GM08714 (cell line): Measurements from ENCODE around the gene ZNF280A.
"Not testable (repeated sequence)": the region's sequence is repeated elsewhere in the genome, so short reads cannot be mapped to it uniquely, and the experiment has no call there.

Experiments used
- H3K4me3 ChIP-seq: fragments of 200-500 bp; sonication (Bioruptor generic); 2 replicates; pipeline ENCODE4 v1.5.1; 2014; ENCODE audit warnings: mild to moderate bottlenecking, low read length, inconsistent platforms
- ZNF274 ChIP-seq: IDR thresholded peaks from 2 replicates; pipeline ENCODE4 v1.6.1; 2012; ENCODE audit warnings: mild to moderate bottlenecking, low read depth, low read length

The ZNF280A gene

GRCh38 chr22:22531770-22532546, 11.9 kb upstream of the ZNF280A start:
- H3K4me3 ChIP-seq, result no peak overlapping the region
- TF ChIP-seq ZNF274, result no peak

- H3K4me3 ChIP-seq, result no peak overlapping the region
- no peak for TF ChIP-seq ZNF274
Observed at GRCh38 chr22:22528780-22529179, 8.7 kb upstream of the ZNF280A start.

GRCh38 chr22:22527312-22527711, 7.2 kb upstream of the ZNF280A start:
- H3K4me3 ChIP-seq, result no peak overlapping the region
- TF ChIP-seq ZNF274, result no peak

DNA sequence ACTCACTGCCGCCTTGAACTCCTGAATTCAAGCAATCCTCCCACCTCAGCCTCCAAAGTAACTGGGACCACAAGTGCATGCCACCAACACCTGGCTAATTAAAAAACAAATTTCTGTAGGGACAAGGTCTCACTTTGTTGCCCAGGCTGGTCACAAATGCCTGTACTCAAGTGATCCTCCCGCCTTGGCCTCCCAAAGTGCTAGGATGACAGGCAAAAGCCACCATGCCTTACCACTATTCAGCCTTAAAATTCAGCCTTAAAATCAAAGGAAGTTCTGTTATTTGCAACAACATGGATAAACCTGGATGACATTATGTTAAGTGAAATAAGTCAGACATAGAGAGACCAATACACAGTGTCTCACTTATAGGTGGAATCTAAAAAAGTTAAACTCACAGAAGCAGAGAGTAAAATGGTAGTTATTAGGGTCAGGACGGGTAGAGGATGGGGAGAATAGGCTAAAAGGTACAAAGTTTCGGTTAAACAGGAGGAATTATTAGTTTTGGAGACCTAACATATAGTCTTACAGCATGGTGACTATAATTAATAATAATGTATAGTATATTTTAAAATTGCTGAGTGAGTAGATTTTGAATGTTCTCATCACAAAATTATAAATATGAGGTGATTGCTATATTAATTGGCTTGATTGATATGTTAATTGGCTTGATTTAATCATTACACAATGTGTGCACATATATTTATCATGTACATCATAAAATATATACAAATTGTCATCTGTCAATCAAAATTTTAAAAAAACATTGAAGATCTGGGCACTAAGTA, 6.2 kb upstream of the ZNF280A start:
- no peak overlapping the region for H3K4me3 ChIP-seq
- TF ChIP-seq ZNF274, result no peak

- TF ChIP-seq ZNF274, result no peak
Observed at GRCh38 chr22:22523494-22523893, 3.4 kb upstream of the ZNF280A start.

DNA sequence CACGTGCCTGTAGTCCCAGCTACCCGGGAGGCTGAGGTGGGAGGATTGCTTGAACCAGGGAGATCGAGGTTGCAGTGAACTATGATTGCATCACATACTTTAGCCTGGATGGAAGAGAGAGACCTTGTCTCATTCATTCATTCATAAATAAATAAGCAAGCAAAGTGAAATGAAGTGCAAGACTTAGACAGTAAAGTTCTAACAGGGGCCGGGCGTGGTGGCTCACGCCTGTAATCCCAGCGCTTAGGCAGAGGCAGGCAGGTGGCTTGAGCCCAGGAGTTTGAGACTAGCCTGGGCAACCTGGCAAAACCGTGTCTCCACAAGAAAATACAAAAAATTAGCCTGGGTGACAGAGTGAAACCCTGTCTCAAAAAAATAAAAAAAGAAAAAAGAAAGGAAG, 1.6 kb upstream of the ZNF280A start:
- H3K4me3 ChIP-seq, result no peak overlapping the region
- no peak for TF ChIP-seq ZNF274

More at GRCh38 chr22:22523494-22523893, 3.4 kb upstream of the ZNF280A start:
- H3K4me3 ChIP-seq, result no peak overlapping the region

DNA sequence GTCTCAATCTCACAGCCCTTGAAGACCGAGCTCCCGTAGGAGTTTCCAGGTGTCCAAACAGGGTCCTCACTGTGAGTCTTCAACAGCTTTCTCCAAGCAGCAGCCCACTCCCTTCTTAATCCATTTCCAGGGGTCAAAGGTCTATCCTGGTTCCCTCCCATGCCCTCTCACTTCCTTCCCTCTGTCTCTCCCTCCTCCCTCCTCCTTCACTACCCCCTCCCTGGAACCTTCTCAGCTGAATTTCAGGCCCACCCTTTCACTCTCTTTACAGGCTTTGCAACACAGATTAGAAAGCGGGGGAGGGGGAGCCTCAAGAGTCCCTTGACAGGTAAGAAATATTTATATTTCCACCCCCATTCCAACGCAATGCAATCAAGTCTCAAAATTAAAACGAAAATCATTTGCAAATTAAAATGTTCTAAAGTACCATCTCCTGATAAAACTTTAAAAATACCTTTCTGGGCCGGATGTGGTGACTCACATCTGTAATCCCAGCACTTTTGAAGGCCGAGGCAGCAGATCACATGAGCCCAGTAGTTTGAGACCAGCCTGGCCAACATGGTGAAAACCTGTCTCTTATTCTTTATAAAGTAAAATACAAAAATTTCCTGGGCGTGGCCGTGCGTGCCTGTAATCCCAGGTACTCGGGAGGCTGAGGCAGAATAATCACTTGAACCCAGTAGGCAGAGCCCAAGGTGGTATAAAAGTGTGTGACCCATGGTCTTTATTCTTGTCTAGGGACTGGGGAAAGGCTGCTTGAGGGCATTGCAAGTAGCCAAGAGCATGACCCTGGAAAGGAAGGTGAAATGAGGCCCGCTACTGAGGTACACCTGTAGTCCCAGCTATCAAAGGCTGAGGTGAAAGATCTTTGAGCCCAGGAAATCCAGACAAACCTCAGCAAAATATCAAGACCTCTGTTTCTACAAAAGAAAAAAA, 865 bp upstream of the ZNF280A start:
- H3K4me3 ChIP-seq, result no peak overlapping the region
- no peak for TF ChIP-seq ZNF274

GRCh38 chr22:22519591-22519990, 479 bp downstream of the ZNF280A start:
- H3K4me3 ChIP-seq, result no peak overlapping the region
- no peak for TF ChIP-seq ZNF274

DNA sequence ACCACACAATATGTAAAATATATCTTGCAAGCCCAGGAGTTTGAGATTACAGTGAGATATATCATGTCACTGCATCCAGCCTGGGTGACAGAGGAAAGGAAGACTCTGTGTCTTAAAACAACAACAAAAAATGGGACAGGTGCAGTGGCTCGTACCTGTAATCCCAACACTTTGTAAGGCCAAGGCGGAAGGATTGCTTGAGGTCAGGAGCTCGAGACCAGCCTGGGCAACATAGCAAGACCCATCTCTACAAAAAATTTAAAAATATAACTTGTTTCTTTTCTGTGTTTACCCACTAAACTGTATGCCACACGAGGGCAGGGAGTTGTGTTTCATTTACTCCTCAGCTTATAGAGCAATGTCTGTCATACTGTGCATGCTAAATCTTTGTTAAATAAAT, 3.1 kb downstream of the ZNF280A start:
- no peak for TF ChIP-seq ZNF274

DNA sequence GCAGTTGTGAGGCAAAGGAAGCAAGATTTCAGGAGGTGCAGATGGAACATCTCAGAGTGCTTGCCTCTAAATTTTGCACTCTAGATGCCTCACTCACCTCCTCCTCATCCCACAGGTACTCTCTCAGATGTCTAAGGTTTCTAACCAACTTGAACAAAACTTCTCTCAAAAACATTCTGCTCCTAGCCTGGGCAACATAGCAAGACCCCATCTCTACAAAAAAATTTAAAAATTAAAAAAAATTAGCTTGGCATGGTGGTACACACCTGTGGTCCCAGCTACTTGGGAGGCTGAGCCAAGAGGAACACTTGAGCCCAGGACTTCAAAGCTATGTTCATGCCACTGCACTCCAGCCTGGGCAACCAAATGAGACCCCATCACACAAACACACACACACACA, 4.2 kb downstream of the ZNF280A start:
- TF ChIP-seq ZNF274, result no peak
- no peak overlapping the region for H3K4me3 ChIP-seq

More for the DNA sequence above, 3.1 kb downstream of the ZNF280A start:
- no peak overlapping the region for H3K4me3 ChIP-seq

DNA sequence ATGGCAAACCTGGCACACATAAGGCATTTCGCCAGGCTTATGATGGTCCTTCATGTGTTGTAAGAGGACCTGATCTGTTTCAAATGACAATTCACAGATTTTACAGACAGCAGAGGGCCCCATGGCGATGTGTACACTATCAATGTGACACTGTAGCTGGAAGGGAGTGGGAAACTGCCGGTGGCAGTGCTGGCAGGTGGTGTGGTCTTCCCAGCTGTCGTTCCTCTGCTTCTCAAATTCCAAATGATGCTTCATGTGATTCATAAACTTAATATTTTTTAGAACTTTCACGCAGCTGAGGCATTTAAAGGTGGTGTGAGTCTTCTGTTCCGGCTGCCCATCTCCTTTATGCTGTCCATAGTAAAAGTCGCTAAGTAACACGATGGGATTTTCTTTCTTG, 5.6 kb downstream of the ZNF280A start:
- not testable (repeated sequence) for H3K4me3 ChIP-seq

GRCh38 chr22:22513619-22514018, 6.5 kb downstream of the ZNF280A start:
- no peak overlapping the region for H3K4me3 ChIP-seq
- no peak for TF ChIP-seq ZNF274

GRCh38 chr22:22512951-22513350, 7.1 kb downstream of the ZNF280A start:
- H3K4me3 ChIP-seq, result no peak overlapping the region
- TF ChIP-seq ZNF274, result no peak

DNA sequence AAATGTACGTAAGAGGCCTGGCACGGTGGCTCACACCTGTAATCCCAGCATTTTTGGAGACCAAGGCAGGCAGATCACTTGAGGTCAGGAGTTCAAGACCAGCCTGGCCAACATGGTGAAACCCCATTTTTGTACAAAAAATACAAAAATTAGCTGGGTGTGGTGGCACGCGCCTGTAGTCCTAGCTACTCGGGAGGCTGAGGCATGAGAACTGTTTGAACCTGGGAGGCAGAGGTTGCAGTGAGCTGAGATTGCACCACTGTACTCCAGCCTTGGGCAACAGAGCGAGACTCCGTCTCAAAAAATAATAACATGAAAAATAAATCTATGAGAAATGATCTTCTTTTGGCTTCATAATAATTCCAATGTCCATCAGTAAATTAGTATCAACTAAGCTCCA, 9.2 kb downstream of the ZNF280A start:
- H3K4me3 ChIP-seq, result not testable (repeated sequence)

DNA sequence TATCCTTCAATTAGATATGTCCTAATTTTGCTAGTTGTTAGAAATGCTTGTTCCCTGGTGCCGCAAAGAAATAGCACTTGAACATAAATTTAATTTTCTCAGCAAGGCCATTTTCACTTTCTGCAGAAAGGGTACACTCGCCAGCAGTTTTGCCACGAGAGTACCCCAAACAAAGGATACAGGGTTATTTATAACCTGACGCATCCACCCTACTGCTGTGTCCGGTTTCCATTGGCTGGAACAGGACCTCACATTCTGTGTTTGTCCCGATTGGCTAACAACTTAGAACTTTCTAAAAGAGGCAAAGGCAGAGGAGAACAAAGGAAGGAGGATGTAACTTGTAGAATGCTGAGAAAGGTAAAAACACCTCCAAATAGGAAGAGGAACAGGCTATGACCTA, 10.2 kb downstream of the ZNF280A start:
- H3K4me3 ChIP-seq, result not testable (repeated sequence)
